Measurements from ENCODE around the gene PTPRN2. TPM values are rescaled to one million over a fixed set of nuclear protein-coding genes. Genes with fewer than 3 reads are reported as not detected.

PTPRN2 gene
- total and polyA plus RNA-seq, 9 of the 15 experiments (the other 6 are each of a cell fraction or from before 2014, with no cell fraction given) = not detected

DNA sequence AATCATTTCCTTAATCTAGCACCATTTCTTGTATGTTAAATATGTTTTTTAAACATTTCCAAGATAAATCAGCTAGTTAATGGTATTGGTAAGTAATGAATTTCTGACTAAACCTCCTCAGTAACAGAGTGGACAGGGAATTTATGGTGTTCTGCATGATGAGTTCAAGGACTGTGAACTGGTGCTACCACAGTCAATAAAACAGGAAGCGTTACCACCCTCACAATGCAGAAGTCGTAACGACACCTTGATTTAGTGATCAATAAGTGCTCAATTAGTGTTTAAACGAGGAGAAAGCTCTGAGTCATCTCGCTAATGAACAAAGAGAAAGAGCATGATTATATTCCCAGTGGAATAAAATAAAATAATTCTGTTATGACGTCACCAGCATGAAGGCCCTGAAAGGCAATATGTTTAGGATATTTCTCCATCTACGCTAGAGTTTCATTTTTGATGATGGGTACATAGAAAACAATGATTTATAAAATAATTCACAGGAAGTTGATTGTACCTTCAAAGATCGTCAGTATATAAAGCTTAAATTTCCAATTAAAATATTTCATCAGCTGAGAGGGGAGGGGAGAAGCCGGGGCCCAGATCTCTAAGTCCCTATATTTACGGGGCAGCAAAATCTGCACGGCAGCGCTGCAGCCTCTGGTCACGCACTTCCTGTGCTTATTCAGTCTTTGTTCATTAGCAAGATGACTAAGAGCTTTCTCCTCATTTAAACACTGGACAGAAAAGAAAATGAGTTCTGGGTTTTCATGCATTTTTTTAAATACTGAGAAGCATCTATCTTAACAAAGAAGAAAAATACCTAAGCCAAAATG lies 400.5 kb downstream of the PTPRN2 start:
- no peak for DNase-seq (ENCODE audit: extremely low read depth in 1 of 4, low spot score in 3 of 4)
- no peak overlapping the region for H3K27ac ChIP-seq (ENCODE audit: extremely low read depth, low read depth, low read length)
- no peak overlapping the region for H3K4me2 ChIP-seq (ENCODE audit: insufficient read depth, low read length)
- H3K9me3 ChIP-seq (replicated peaks; ENCODE audit: control insufficient read depth, insufficient read depth, low read depth, low read length) = no peaks in the 10 kb centered on the region
- ATAC-seq = 0 out of 3 replicates have a peak, but pooled peaks have one; percentile 44
- H3K9ac ChIP-seq (ENCODE audit: insufficient read depth in 1 of 2, low read depth in 2 of 2, low read length in 2 of 2) = no peak overlapping the region
- H3K4me1 ChIP-seq (replicated peaks in 1 of 2; ENCODE audit: control insufficient read depth in 2 of 2, insufficient read depth in 2 of 2, low read length in 2 of 2) = peaks cover 0 to 3% of the 10 kb centered on the region in 2 experiments; a peak in 1 of 5 replicates
- H4K20me1 ChIP-seq (replicated peaks; ENCODE audit: control insufficient read depth, insufficient read depth, low read length) = no peaks in the 10 kb centered on the region
- H3K79me2 ChIP-seq (ENCODE audit: control insufficient read depth, insufficient read depth, low read length) = no peaks in the 10 kb centered on the region
- intact Hi-C loops (cut with micrococcal nuclease) = no loop called here
- ChIA-PET POLR2A (interaction anchor here (0.6 kb wide), 1 partner anchor 244 kb away, joined by 3 read pairs; no protein-coding TSS in a partner anchor), CTCF (ENCODE audit: low intra/inter-chr PET ratio) (no interaction called here)
- 4% methylated on average over 13 of the region's 13 CpGs for WGBS (ENCODE audit: insufficient coverage, low coverage, missing lambda C conversion rate)
- TF ChIP-seq HNRNPK (IDR thresholded peaks at IDR 0.05; ENCODE audit: low read depth, low read length, poor library complexity, severe bottlenecking) (no peak), RBFOX2 (IDR thresholded peaks at IDR 0.05; ENCODE audit: low read depth, low read length) (no peak), ETV6 (IDR thresholded peaks at IDR 0.05; ENCODE audit: borderline replicate concordance in 1 of 2, low read depth in 2 of 2, low read length in 1 of 2) (no peak), ETV6 (CRISPR knock-in tag; IDR thresholded peaks at IDR 0.05; ENCODE audit: borderline replicate concordance) (no peak), ATF1 (CRISPR knock-in tag; IDR thresholded peaks at IDR 0.05) (no peak), ATF1 (tag; IDR thresholded peaks at IDR 0.05) (peak; percentile 77), NRF1 (conservative IDR thresholded peaks at IDR 0.05 in 1 of 2, IDR thresholded peaks at IDR 0.05 in 1 of 2) (no peak), NFE2 (IDR thresholded peaks at IDR 0.05; ENCODE audit: low read depth) (peak; percentile 12; the same call in 1 of the 2 replicates), ATF7 (IDR thresholded peaks at IDR 0.05) (peak; percentile 78), BACH1 (tag; IDR thresholded peaks at IDR 0.05) (peak; percentile 43; the same call in 1 of the 2 replicates), PML (IDR thresholded peaks at IDR 0.05; ENCODE audit: low read length) (no peak), ELF4 (CRISPR knock-in tag; IDR thresholded peaks at IDR 0.05) (no peak), ETV1 (tag; conservative IDR thresholded peaks at IDR 0.05; ENCODE audit: low read depth) (peak; percentile 57; the same call in 1 of the 2 replicates), NEUROD1 (IDR thresholded peaks at IDR 0.05; ENCODE audit: borderline replicate concordance, low read depth, low read length, partially characterized antibody) (no peak), ZNF551 (CRISPR knock-in tag; IDR thresholded peaks at IDR 0.05) (no peak), DPF2 (IDR thresholded peaks at IDR 0.05) (no peak), JUND (IDR thresholded peaks at IDR 0.05; ENCODE audit: borderline replicate concordance, low read depth, low read length) (no peak), JUND (tag; IDR thresholded peaks at IDR 0.05; ENCODE audit: borderline replicate concordance, low read depth, low read length) (peak; percentile 51; the same call in 1 of the 3 replicates)
- TF ChIP-seq, protein P1, sequence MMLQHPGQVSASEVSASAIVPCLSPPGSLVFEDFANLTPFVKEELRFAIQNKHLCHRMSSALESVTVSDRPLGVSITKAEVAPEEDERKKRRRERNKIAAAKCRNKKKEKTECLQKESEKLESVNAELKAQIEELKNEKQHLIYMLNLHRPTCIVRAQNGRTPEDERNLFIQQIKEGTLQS (IDR thresholded peaks at IDR 0.05) = peak; percentile 82
- TF ChIP-seq, protein P1 (CRISPR knock-in tag; conservative IDR thresholded peaks at IDR 0.05) = no peak
- TF ChIP-seq, protein P2, sequence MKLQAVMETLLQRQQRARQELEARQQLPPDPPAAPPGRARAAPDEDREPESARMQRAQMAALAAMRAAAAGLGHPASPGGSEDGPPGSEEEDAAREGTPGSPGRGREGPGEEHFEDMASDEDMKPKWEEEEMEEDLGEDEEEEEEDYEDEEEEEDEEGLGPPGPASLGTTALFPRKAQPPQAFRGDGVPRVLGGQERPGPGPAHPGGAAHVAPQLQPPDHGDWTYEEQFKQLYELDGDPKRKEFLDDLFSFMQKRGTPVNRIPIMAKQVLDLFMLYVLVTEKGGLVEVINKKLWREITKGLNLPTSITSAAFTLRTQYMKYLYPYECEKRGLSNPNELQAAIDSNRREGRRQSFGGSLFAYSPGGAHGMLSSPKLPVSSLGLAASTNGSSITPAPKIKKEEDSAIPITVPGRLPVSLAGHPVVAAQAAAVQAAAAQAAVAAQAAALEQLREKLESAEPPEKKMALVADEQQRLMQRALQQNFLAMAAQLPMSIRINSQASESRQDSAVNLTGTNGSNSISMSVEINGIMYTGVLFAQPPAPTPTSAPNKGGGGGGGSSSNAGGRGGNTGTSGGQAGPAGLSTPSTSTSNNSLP (IDR thresholded peaks at IDR 0.05; ENCODE audit: borderline replicate concordance, low read depth, low read length) = no peak
- peak overlapping the region; percentile 14; the same call in 1 of the 2 replicates for H2AFZ ChIP-seq (ENCODE audit: low read depth, low read length)
- no peak overlapping the region for H3K4me3 ChIP-seq
- peaks cover 0 to 13% of the 10 kb centered on the region in 2 experiments; a peak in 2 of 5 replicates for H3K27me3 ChIP-seq (ENCODE audit: control insufficient read depth in 2 of 2, insufficient read depth in 2 of 2, low read length in 2 of 2)
- FAIRE-seq = peak; percentile 52
- BruUV-seq (replicated peaks) = no TSS peak
- in situ Hi-C loops (cut with MboI) = no loop called here
- H3K9me1 ChIP-seq (ENCODE audit: control insufficient read depth, insufficient read depth, low read length) = no peaks in the 10 kb centered on the region
- H3K36me3 ChIP-seq (ENCODE audit: control insufficient read depth, insufficient read depth, low read length) = no peaks in the 10 kb centered on the region
